DND-41 (cell line): ENCODE data around the gene HCN4.
A peak's percentile ranks its signal among the peaks of the same experiment; 100 is the strongest.

Experiments used
- ATAC-seq: fragments of 200-7000 bp; cut with Tn5 transposase; 3 replicates; pipeline ENCODE4 v1.9.1; 2021; ENCODE audit warnings: low read depth; ENCODE audit not compliant: insufficient read depth
- DNase-seq: peaks from one replicate; pipeline ENCODE4 v3.0.0-alpha.2; 2020
- H2AFZ ChIP-seq: 2 replicates; pipeline ENCODE4 v1.6.0; 2012; ENCODE audit warnings: low read depth, low read length
- H3K27ac ChIP-seq: 2 replicates; pipeline ENCODE4 v1.5.1; 2012; ENCODE audit warnings: low read length, inconsistent platforms
- H3K27me3 ChIP-seq: fragments of 200-600 bp; sonication (generic); 2 replicates; pipeline ENCODE4 v1.6.0; 2012; ENCODE audit warnings: low read length, mild to moderate bottlenecking, inconsistent platforms; ENCODE audit not compliant: insufficient read depth, poor library complexity
- H3K36me3 ChIP-seq: 2 replicates; pipeline ENCODE4 v1.5.1; 2012; ENCODE audit warnings: low read length, inconsistent platforms; ENCODE audit not compliant: insufficient read depth
- H3K4me1 ChIP-seq: 2 replicates; pipeline ENCODE4 v1.5.1; 2012; ENCODE audit warnings: mild to moderate bottlenecking, low read length; ENCODE audit not compliant: insufficient read depth
- H3K4me2 ChIP-seq: 2 replicates; pipeline ENCODE4 v1.6.0; 2012; ENCODE audit warnings: mild to moderate bottlenecking, moderate library complexity, low read length, inconsistent platforms; ENCODE audit not compliant: insufficient read depth
- H3K4me3 ChIP-seq, 2 experiments: fragments of 200-600 bp in 1 of 2; shearing (Covaris generic) in 1 of 2; 2 replicates each; pipeline ENCODE4 v1.5.1; 2012 to 2016; ENCODE audit warnings: inconsistent platforms in 2 of 2, low read length in 2 of 2, mild to moderate bottlenecking in 2 of 2, low read depth in 1 of 2, moderate library complexity in 1 of 2
- H3K79me2 ChIP-seq: 2 replicates; pipeline ENCODE4 v1.6.0; 2012; ENCODE audit warnings: low read length, inconsistent platforms; ENCODE audit not compliant: insufficient read depth
- H3K9ac ChIP-seq: 2 replicates; pipeline ENCODE4 v1.6.0; 2012; ENCODE audit warnings: low read depth, mild to moderate bottlenecking, inconsistent platforms, low read length, moderate library complexity
- H3K9me3 ChIP-seq: 2 replicates; pipeline ENCODE4 v1.5.1; 2012; ENCODE audit warnings: low read length, moderate library complexity, mild to moderate bottlenecking, inconsistent platforms; ENCODE audit not compliant: insufficient read depth, severe bottlenecking
- H4K20me1 ChIP-seq: 2 replicates; pipeline ENCODE4 v1.6.0; 2012; ENCODE audit warnings: low read length; ENCODE audit not compliant: insufficient read depth
- EZH2 ChIP-seq: IDR thresholded peaks from 3 replicates; pipeline ENCODE4 v1.6.1; 2012; ENCODE audit warnings: borderline replicate concordance, low read depth, mild to moderate bottlenecking, moderate library complexity, low read length, inconsistent platforms; ENCODE audit not compliant: severe bottlenecking
- TF ChIP-seq, protein P1 (sequence below): IDR thresholded peaks from 2 replicates; pipeline ENCODE4 v1.5.1; 2012; ENCODE audit warnings: borderline replicate concordance, low read length, moderate library complexity, mild to moderate bottlenecking; ENCODE audit not compliant: poor library complexity, severe bottlenecking; ENCODE audit errors: extremely low read depth

Gene HCN4

GRCh38 chr15:73326157-73326556 is 42.6 kb downstream of the HCN4 start:
- no peaks in the 10 kb centered on the region for H3K9me3 ChIP-seq
- H3K27me3 ChIP-seq = no peaks in the 10 kb centered on the region
- TF ChIP-seq, protein P1, sequence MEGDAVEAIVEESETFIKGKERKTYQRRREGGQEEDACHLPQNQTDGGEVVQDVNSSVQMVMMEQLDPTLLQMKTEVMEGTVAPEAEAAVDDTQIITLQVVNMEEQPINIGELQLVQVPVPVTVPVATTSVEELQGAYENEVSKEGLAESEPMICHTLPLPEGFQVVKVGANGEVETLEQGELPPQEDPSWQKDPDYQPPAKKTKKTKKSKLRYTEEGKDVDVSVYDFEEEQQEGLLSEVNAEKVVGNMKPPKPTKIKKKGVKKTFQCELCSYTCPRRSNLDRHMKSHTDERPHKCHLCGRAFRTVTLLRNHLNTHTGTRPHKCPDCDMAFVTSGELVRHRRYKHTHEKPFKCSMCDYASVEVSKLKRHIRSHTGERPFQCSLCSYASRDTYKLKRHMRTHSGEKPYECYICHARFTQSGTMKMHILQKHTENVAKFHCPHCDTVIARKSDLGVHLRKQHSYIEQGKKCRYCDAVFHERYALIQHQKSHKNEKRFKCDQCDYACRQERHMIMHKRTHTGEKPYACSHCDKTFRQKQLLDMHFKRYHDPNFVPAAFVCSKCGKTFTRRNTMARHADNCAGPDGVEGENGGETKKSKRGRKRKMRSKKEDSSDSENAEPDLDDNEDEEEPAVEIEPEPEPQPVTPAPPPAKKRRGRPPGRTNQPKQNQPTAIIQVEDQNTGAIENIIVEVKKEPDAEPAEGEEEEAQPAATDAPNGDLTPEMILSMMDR = no peak
- TF ChIP-seq EZH2 = no peak
- H3K79me2 ChIP-seq = no peaks in the 10 kb centered on the region
- H3K4me1 ChIP-seq = no peaks in the 10 kb centered on the region
- H4K20me1 ChIP-seq = no peaks in the 10 kb centered on the region
- no peak overlapping the region for H2AFZ ChIP-seq
- DNase-seq (no peak), ATAC-seq (no peak)
- H3K9ac ChIP-seq = no peak overlapping the region
- no peaks in the 10 kb centered on the region for H3K36me3 ChIP-seq
- H3K27ac ChIP-seq = no peak overlapping the region
- no peak overlapping the region for H3K4me2 ChIP-seq
- H3K4me3 ChIP-seq = no peak overlapping the region

- Histone ChIP-seq H4K20me1 (no peaks in the 10 kb centered on the region), H3K4me1 (no peaks in the 10 kb centered on the region), H3K27me3 (no peaks in the 10 kb centered on the region), H3K79me2 (no peaks in the 10 kb centered on the region), H2AFZ (no peak overlapping the region), H3K4me3 (no peak overlapping the region), H3K36me3 (no peaks in the 10 kb centered on the region), H3K9ac (no peak overlapping the region), H3K4me2 (no peak overlapping the region), H3K27ac (no peak overlapping the region), H3K9me3 (no peaks in the 10 kb centered on the region)
- TF ChIP-seq, protein P1 = peak; percentile 28
- no peak for TF ChIP-seq EZH2
- peak; percentile 27 for DNase-seq
- peak; percentile 40; the same call in 1 of the 3 replicates for ATAC-seq
These were observed 43.4 kb downstream of the HCN4 start for GRCh38 chr15:73325191-73325861.

GRCh38 chr15:73324496-73325170 is 44.1 kb downstream of the HCN4 start:
- H3K27me3 ChIP-seq = no peaks in the 10 kb centered on the region
- H4K20me1 ChIP-seq = no peaks in the 10 kb centered on the region
- ATAC-seq = no peak
- no peaks in the 10 kb centered on the region for H3K4me1 ChIP-seq
- H3K27ac ChIP-seq = no peak overlapping the region
- no peak overlapping the region for H3K4me3 ChIP-seq
- no peak overlapping the region for H3K9ac ChIP-seq
- no peak overlapping the region for H3K4me2 ChIP-seq
- H3K9me3 ChIP-seq = no peaks in the 10 kb centered on the region
- no peak for DNase-seq
- H3K79me2 ChIP-seq = no peaks in the 10 kb centered on the region
- H2AFZ ChIP-seq = no peak overlapping the region
- TF ChIP-seq, protein P1 = no peak
- no peak for TF ChIP-seq EZH2
- no peaks in the 10 kb centered on the region for H3K36me3 ChIP-seq
